ENCODE data around the gene PCDH17.

The PCDH17 gene

GRCh38 chr13:57739089-57739488 lies 107.5 kb downstream of the PCDH17 start:
- no peak for DNase-seq

GRCh38 chr13:57739543-57740190 lies 108.1 kb downstream of the PCDH17 start:
- DNase-seq = no peak

- no peak for DNase-seq
These were observed 109.2 kb downstream of the PCDH17 start for GRCh38 chr13:57740719-57741118.

- no peak for DNase-seq
These were observed 116.6 kb downstream of the PCDH17 start for GRCh38 chr13:57748096-57748495.

- DNase-seq = no peak
These were observed 129.4 kb downstream of the PCDH17 start for GRCh38 chr13:57760951-57761350.

GRCh38 chr13:57763689-57764088 lies 132.1 kb downstream of the PCDH17 start:
- no peak for DNase-seq

Data from activated gamma-delta T cell (primary cell).